H1 (cell line): ENCODE data around the gene NUP210. TPM values are rescaled to one million over a fixed set of nuclear protein-coding genes. Genes with fewer than 3 reads are reported as not detected.

Source experiments
- ZNF274 ChIP-seq: IDR thresholded peaks from 2 replicates; pipeline ENCODE4 v1.7.0; 2012; ENCODE audit warnings: low read length, borderline replicate concordance; ENCODE audit errors: extremely low read depth
- polyA plus RNA-seq, 7 experiments: library from polyadenylated mRNA; depleted of rRNA in 3 of 7; stranded (reverse) in 5 of 7; unstranded in 2 of 7; fragments of >200 nt in 5 of 7; fragments of 200-250 nt in 2 of 7; gene quantifications; 1 replicate in 5 of 7; 2 replicates in 1 of 7; 4 replicates in 1 of 7; pipeline versions ENCODE4 v1.2.1 to v1.2.3, GENCODE V29; 2011 to 2013; ENCODE audit warnings: missing spikeins in 2 of 7, mixed read lengths in 2 of 7
- total RNA-seq: library from RNA; stranded (reverse); fragmentation: NEBNext Ultra II Directional; extraction: Animal tissue kit (Norgen Biotek cat#: 25700); gene quantifications from 2 replicates; pipeline ENCODE4 v1.2.1, GENCODE V29; 2021
- TF ChIP-seq, protein P1 (sequence below): IDR thresholded peaks from 2 replicates; pipeline ENCODE4 v1.6.1; 2012; ENCODE audit warnings: inconsistent platforms

The NUP210 gene
- total and polyA plus RNA-seq, 2 of the 8 experiments (the other 6 are each of a cell fraction or from before 2014, with no cell fraction given) = 51.0 to 53.7 TPM

DNA sequence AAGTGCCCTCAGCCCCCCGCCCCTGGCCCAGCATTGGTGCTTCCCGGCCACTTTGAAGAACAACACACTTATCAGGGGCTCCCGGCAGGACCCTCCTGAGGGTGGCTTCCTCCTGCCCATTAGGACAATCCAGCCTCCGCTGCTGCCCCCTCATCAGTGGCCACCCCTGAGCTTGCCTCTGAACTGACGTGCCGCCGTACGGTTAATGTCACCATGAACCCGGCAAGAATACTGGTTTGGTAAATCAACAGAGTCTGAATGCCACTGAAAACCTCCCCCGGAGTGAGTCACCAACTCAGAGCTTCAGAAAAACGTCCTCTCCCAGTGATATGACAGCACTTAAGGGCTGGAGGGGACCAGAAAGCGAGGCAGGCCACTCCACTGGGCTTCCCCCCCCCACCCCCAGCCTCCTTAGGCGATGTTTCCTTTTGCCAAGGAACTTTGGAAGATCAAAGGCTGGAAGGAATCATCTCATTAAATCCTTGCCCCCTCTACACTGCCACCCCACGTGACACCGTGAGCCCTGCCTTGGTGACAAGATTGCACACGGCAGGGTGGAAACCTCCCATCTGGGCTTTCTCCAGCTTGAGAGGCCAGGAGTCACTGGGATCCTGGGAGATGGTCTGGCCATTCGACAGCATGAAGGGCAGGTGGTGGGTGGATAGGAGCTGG, 142.1 kb downstream of the NUP210 start (continued):
- TF ChIP-seq, protein P1, sequence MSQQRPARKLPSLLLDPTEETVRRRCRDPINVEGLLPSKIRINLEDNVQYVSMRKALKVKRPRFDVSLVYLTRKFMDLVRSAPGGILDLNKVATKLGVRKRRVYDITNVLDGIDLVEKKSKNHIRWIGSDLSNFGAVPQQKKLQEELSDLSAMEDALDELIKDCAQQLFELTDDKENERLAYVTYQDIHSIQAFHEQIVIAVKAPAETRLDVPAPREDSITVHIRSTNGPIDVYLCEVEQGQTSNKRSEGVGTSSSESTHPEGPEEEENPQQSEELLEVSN = no peak
- TF ChIP-seq ZNF274 = no peak
